LNCAP (cell line): ENCODE measurements around the gene LPCAT1.

ENCODE experiments used
- TF ChIP-seq, protein P1 (sequence below): fragments of 450-650 bp; IDR thresholded peaks from 2 replicates; pipeline ENCODE4 v1.5.1; 2017; ENCODE audit warnings: mild to moderate bottlenecking

The LPCAT1 gene

DNA sequence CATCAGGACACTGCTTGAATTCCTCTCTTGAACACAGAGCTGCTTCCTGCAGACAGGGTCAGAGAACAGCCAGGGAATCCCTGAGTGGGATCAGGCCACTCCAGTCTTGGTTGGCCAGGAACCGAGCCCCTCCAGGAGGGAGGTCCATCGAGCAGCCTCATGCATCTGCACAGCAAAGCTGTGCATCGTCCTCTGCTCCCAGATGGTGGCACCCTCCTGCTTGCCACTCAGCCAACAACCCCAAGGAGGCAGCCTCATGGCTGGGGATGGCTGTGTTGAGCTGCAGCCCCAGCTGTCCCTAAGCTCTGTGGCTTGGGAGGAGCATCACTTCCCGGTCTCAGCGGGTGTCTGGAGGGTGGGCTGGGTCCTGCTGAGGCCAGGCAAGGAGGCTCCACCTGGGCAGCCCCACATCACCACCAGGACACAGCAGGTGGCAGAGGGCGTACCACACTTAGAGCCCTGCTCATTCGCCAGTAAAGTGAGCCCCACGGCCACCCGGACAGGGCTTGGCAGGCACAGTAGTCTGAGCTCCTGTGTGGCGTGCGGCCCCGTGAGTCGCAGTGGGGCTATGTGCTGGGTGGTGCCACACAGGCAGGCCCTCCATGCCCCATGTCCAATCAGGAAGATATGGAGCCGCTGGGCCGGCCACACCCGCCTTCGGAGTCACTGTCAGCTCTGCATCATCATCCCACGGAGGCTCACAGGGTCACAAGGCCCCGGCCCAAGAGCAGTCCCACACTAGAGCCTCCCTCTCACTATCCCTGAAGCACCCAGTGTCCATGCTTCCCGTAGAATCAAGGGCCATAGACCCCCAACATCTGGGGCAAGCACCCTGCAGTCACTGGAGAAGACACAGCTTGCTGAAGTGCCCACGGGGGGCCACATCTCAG, 11.9 kb downstream of the LPCAT1 start:
- TF ChIP-seq, protein P1, sequence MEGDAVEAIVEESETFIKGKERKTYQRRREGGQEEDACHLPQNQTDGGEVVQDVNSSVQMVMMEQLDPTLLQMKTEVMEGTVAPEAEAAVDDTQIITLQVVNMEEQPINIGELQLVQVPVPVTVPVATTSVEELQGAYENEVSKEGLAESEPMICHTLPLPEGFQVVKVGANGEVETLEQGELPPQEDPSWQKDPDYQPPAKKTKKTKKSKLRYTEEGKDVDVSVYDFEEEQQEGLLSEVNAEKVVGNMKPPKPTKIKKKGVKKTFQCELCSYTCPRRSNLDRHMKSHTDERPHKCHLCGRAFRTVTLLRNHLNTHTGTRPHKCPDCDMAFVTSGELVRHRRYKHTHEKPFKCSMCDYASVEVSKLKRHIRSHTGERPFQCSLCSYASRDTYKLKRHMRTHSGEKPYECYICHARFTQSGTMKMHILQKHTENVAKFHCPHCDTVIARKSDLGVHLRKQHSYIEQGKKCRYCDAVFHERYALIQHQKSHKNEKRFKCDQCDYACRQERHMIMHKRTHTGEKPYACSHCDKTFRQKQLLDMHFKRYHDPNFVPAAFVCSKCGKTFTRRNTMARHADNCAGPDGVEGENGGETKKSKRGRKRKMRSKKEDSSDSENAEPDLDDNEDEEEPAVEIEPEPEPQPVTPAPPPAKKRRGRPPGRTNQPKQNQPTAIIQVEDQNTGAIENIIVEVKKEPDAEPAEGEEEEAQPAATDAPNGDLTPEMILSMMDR = no peak

GRCh38 chr5:1511048-1511447, 12.7 kb downstream of the LPCAT1 start:
- TF ChIP-seq, protein P1 = no peak

- TF ChIP-seq, protein P1 = no peak
Observed at GRCh38 chr5:1510631-1511030, 13.1 kb downstream of the LPCAT1 start.

DNA sequence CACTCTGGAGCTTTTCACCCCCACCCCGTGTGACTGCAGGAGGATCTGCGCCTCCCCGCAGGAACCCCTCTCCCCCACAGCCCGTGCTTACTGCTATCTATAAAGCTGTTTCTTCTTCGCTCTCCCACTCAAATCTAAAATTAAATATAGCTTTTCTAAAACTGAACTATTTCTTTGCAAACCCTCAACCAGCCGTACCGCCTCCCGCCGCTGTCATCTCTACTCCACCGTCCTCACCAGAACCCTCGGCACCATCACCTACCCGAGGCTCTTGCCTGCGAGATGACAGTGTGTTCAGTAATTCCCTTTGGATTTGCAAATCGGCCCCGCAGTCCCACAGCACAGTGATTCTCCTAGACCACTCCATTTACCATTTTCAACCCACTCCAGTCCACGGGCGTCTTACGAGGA, 13.6 kb downstream of the LPCAT1 start:
- TF ChIP-seq, protein P1 = no peak

DNA sequence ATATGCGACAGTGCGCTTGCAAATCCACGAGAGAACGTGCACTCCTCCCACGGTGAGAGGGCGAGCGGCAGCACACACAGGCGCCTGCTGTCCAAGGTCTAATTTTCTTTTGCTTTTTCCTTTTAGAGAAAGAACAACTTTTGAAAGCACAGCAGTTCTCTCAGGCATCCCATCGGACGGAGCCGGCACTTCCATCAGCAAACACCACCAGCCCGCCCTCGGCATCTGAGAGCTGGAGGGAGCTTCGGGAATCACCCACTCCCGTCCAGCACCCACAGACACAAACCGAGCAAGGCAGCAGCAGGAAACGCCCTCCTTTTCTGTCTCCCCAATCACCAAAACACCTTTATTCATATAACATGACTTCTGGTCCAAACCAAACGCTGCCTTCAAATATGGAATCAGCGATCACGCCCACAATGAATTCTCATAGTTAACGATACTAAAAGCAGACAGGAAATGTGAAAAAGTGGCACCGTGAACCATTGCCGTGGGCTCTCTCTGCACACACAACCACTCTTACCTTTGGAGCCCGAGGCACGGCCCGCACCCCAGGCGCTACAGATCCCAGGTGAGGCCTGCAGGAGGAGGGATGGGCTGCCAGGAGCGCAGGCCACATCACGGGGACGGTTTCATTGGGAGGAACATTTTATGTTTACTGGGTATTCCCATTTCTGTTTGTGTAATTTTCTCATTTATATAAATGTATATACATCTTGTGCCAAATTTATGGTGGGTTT, 14.2 kb downstream of the LPCAT1 start:
- TF ChIP-seq, protein P1 = no peak

GRCh38 chr5:1508659-1509290, 15.0 kb downstream of the LPCAT1 start:
- TF ChIP-seq, protein P1 = no peak

DNA sequence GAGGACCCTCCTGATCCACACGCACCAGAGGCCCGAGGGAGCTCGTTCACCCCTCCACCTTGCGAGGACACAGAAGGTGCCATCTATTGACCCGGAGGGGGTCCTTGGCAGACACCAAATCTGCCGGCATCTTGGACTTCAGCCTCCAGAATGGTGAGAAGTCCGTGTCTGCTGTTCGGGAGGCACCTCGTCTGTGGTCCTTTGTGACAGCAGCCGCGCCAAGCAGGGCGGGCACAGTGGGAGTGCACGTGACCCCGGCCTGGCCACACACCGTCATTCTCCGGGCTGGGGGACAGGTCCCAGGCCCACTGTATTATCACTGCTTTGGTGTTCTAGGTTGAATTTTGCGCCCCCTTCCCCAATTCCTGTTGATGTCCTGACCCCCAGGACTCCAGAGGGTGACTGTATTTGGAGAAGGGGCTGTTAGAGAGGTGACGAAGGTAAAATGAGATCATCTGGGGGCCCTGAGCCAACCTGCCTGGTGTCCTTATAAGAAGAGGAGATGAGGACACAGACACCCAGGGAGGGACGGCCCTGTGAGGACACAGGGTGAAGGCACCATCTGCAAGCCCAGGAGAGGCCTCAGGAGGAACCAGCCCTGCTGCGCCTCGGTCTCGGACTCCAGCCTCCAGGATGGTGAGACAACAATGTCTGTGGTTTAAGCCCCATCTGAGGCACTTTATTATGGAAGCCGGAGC, 15.7 kb downstream of the LPCAT1 start:
- TF ChIP-seq, protein P1 = no peak
